ENCODE measurements around the gene RAB40C.
"Not testable (repeated sequence)": the region's sequence is repeated elsewhere in the genome, so short reads cannot be mapped to it uniquely, and the experiment has no call there.

Gene RAB40C

DNA sequence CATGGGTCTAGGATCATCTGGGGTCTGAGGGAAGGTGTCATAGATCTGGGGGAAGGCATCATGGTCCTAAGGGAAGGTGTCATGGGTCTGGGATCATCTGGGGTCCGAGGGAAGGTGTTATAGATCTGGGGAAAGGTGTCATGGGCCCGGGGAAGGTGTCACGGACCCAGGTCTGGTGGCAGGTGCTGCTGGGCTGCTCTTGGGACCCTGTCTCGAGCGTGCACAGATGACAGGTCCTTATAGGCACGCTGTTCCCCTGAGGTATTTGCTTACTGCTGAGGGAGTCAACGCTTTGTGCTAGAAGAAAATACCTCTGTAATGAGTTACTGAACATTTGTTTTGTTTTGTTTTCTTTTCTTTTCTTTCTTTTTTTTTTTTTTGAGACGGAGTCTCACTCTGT, 1.4 kb downstream of the RAB40C start:
- DNase-seq: no peak

DNA sequence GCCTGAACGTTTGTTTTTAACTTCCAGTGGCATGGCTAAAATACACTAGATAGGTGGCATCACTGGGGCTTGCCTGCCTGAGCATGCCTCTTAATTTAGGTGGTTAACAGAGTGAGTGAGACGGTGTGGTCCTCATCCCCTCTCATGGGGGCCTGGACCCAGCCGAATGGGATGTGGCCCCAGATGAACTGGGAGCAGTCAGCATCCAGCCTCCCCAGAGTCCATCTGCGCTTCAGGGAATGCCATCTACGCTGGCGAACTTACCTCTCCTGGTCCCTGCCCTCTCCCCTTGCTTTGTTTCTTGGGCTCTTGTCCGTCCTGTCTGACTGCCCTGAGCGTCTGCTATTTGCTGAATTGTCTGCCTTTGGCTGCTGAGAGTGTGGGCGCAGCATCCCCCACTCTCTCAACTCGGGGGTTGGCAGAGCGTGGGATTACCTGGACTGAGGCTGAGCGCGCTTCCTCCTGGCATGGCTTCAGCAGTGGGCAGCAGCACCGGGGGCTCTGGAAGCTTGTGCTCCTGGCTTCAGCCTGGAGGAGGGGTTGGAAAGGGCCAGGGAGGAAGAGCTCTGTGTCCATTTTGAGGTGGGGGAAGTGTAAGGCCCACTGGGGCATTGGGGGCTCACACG, 2.1 kb downstream of the RAB40C start:
- no peak for DNase-seq

- no peak for DNase-seq
Measured at GRCh38 chr16:592518-593306, 2.8 kb downstream of the RAB40C start.

DNA sequence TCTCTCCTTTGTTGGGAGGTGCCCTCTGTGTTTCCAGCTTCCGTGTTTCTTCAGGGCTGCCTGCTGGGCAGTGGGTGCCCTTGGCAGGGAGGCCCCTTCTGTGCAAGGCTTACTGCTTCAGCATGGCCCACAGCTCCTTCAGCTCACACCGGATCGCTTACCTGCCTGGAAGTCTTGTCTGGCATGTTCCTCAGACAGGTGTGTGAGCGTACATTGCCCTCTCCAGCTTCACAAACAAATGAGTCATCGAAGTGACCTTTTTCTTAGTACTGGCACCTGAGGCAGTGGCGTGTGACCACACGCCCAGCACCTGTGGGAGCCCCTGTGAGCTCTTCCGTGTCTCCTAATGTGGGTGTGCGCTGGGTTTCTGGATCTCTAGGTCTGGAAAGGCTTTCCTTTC, 3.5 kb downstream of the RAB40C start:
- no peak for DNase-seq

GRCh38 chr16:593807-594206, 3.9 kb downstream of the RAB40C start:
- DNase-seq: no peak

GRCh38 chr16:595094-595528, 5.2 kb downstream of the RAB40C start:
- DNase-seq: no peak

DNA sequence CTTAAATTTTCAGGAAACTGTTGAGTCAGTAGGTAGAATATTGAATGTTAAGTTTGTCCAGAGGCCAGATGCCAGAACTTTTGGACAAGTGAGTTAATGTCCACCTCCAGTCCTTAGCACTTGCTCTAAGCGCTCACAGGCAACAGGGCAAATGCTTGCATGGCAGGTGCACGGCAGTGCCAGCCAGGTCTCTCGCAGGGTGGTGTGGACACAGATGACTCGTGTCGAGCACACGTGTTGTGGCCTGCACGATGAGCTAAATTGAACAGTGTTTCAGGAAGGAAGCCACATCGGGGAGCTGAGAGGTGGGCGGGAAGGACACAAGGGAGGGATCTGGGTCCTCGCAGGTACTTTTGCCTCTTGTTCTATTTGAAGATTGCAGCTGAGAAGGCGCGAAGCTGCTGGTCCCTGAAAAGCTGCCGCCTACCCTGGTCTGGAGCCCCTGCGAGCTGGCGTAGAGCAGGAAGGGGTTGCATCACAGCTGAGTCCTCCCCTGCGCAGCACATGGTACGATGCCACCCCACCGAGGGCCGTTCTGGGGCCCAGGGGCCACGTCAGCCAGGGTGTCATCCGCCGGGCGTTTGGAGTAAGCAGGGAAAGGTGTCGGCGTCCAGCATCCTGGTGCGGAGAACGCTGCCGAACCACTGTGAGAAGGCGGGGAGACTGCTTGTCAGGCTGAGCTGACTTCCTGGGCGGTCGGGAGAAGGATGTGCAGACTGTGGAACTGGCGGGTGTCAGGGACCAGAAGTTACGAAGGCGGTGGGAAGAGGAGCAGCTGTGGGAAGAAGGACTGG, 6.3 kb downstream of the RAB40C start:
- DNase-seq: no peak

GRCh38 chr16:596736-597060, 6.8 kb downstream of the RAB40C start:
- no peak for DNase-seq

- not testable (repeated sequence) for DNase-seq
Measured at GRCh38 chr16:597655-598054, 7.8 kb downstream of the RAB40C start.

GRCh38 chr16:598823-599739, 9.2 kb downstream of the RAB40C start:
- no peak for DNase-seq

DNA sequence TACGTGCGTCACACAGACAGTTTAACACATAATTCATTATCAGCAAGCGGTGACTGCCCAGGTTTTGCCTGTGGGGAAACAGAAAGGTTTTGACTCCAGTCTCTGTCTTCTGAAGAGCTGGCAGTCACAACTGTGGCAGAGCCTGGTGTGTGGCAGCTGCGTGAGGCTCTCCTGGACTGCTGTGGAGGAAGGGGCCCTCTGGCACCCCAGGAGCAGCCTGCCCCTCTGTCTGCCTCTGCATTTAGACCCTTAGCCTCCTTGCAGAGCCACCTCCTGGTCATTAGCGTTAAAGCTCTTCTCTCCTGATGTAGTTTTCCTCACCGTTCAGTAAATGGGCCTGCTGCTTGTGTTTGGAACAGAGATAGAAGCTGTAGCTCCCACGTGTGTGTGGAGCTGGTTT, 10.9 kb downstream of the RAB40C start:
- DNase-seq: no peak

DNA sequence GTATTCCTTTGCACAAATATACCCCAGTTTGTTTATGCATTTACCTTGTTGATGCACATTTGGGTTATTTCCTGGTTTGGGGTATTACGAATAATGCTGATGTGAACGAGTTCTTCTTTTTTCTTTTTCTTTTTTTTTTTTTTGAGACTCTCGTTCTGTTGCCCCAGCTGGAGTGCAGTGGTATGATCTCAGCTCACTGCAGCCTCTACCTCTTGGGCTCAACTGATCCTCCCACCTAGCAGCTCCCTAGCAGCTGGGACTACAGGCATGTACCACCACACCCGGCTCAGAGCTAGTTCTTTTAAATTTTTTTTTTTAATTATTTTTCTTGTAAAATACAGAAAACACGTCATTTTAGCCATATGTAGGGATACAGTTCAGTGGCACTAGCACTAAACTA, 14.1 kb downstream of the RAB40C start:
- DNase-seq: no peak

DNA sequence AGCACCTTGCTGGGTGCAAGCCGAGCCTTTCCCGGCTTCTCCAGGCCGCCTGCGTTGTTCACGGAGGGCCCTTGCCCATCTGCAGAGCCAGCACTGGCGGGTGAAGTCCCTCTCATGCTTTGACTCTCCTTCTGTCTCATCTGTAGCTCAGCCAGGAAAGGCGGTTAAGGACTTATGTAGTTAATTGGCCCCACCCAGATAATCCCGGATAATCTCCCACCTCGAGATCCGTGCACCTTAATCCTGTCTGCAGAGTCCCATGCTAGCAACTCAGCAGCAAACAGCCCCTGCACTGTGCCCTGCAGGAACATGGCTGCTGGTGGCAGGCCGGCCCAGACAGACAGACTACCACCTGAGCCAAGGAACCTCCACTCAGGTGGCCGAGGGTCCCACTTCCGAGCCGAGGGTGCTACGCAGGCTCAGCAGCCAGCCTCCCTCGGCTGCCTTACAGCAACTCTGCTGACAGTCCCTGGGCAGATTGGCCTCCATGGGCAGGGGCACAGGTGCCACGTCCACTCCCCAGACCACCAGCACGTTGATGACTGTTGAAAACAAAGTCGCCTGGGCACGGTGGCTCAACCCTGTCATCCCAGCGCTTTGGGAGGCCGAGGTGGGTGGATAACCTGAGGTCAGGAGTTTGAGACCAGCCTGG, 16.9 kb downstream of the RAB40C start:
- no peak for DNase-seq

- DNase-seq: no peak
Measured at GRCh38 chr16:608019-608418, 18.2 kb downstream of the RAB40C start.

GRCh38 chr16:609316-609715, 19.4 kb downstream of the RAB40C start:
- DNase-seq: no peak

GRCh38 chr16:609984-610383, 20.1 kb downstream of the RAB40C start:
- no peak for DNase-seq

GRCh38 chr16:610513-611381, 20.9 kb downstream of the RAB40C start:
- peak; percentile 31 for DNase-seq

GRCh38 chr16:615122-615521, 25.3 kb downstream of the RAB40C start:
- no peak for DNase-seq

DNA sequence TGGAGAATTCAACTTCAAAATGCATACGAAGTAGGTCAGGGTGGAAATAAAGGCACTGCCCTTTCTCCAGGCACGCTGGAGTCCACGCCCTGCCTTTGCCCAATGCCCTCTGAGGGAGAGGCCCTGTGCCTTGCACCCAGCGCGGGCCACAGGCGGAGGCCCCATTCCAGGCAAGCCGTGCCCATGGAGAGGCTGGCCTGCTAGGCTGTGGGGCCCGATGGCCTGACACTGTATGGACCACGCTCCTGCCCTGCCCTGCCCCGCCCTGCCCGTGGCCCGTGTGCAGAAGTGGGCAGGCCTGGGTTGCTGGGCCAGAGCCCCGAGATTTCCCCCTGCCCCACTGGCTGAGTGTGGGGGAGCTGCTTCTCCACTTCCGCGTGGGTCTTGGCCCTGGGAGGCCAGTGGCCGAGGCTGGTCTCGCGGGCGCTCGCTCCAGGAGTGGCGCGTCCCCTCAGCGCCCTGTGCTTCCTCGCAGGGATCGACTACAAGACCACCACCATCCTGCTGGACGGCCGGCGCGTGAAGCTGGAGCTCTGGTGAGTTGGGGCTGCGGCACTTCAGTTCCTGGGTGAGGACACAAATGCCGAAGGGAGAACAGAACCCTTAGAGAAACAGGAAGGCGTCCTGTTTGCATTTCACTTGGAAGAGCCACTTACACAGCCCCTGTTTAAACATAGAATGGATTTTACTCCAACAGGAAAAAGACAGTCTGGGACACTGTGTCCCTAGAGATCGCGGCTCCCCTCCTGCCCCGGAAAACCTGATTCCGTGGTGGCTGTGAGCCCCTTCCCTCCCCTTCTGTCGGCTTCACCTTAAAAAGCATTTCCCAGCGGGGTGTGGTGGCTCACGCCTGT, 27.1 kb downstream of the RAB40C start:
- no peak for DNase-seq

DNA sequence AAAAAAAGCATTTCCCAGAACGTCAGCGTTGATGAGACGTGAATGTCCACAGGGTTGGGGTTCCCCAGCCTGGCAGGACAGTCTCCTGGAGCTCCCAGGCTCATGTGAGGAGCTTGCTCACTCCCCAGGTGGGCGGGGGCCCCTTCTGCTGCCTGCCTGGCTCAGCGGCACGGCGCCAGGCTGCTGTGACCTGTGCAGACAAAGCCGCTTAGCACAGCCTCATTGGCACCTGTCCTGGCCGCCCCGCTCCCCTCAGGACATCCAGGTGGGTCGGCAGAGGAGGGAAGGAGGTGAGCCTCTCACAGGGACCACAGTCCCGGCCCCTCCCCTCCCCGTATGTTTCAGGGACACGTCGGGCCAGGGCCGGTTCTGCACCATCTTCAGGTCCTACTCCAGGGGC, 28.0 kb downstream of the RAB40C start:
- DNase-seq: no peak

All from activated CD4-positive, alpha-beta T cell treated with anti-CD3 and anti-CD28 coated beads, Interleukin-2, amount 50 U/mL, for 16 hours (primary cell).